ENCODE measurements around the gene POLG2. TPM values are rescaled to one million over a fixed set of nuclear protein-coding genes. Genes with fewer than 3 reads are reported as not detected.

The POLG2 gene
- total and polyA plus RNA-seq, 2 donors (not counting 3 experiments of a cell fraction or from before 2014, with no cell fraction given), result 6.5 to 18.6 TPM

DNA sequence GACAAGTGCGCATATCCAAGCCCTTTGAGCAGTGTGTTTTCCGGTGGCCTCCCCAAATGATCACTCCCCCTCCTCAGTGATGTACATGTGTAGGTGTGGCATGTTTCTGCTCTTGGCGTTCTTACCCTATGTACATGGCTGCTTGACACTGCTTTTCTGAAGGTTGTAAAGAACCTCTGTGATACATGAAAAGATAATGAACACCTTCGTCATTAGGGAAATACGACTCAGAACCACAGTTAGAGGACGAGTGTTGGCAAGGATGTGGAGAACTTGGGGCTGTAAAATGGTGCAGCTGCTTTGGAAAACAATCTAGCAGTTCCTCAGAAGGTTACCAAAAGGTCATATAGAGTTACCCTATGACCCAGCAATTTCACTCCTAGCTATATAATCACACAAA, 38.5 kb upstream of the POLG2 start:
- Histone ChIP-seq H3K9me3 (replicated peaks; ENCODE audit: control insufficient read depth, insufficient read depth, low read length) (no peaks in the 10 kb centered on the region), H3K4me2 (ENCODE audit: insufficient read depth, low read length) (no peak overlapping the region), H3K27me3 (ENCODE audit: control insufficient read depth in 2 of 2, insufficient read depth in 2 of 2, low read length in 2 of 2) (no peaks in the 10 kb centered on the region), H3K9ac (replicated peaks; ENCODE audit: extremely low read depth, insufficient read depth, low read length) (no peak overlapping the region), H3K4me3 (replicated peaks in 1 of 3; ENCODE audit: insufficient read depth in 1 of 3, low read depth in 1 of 3, low read length in 3 of 3) (no peak overlapping the region), H2AFZ (ENCODE audit: low read depth, low read length) (no peak overlapping the region), H3K4me1 (ENCODE audit: control insufficient read depth, extremely low read depth, insufficient read depth, low read length) (no peaks in the 10 kb centered on the region), H3K27ac (ENCODE audit: insufficient read depth, low read depth, low read length) (no peak overlapping the region), H3K79me2 (ENCODE audit: control insufficient read depth, insufficient read depth, low read length) (no peaks in the 10 kb centered on the region), H4K20me1 (replicated peaks; ENCODE audit: control insufficient read depth, extremely low read depth, insufficient read depth, low read length) (no peaks in the 10 kb centered on the region), H3K36me3 (ENCODE audit: control insufficient read depth in 2 of 2, extremely low read depth in 1 of 2, insufficient read depth in 2 of 2, low read length in 2 of 2) (peaks cover 34 to 35% of the 10 kb centered on the region in 2 experiments), H3K9me1 (replicated peaks; ENCODE audit: control insufficient read depth, extremely low read depth, insufficient read depth, low read length) (no peaks in the 10 kb centered on the region)
- ChIA-PET CTCF (interaction anchor here (1.0 kb wide), 1 partner anchor 20 kb away, joined by 3 read pairs; no protein-coding TSS in a partner anchor), POLR2A (no interaction called here)
- DNase-seq (ENCODE audit: low read depth, low spot score), result peak; percentile 24
- FAIRE-seq, result no peak
- BruUV-seq (replicated peaks), result no TSS peak
- TF ChIP-seq, protein P1, sequence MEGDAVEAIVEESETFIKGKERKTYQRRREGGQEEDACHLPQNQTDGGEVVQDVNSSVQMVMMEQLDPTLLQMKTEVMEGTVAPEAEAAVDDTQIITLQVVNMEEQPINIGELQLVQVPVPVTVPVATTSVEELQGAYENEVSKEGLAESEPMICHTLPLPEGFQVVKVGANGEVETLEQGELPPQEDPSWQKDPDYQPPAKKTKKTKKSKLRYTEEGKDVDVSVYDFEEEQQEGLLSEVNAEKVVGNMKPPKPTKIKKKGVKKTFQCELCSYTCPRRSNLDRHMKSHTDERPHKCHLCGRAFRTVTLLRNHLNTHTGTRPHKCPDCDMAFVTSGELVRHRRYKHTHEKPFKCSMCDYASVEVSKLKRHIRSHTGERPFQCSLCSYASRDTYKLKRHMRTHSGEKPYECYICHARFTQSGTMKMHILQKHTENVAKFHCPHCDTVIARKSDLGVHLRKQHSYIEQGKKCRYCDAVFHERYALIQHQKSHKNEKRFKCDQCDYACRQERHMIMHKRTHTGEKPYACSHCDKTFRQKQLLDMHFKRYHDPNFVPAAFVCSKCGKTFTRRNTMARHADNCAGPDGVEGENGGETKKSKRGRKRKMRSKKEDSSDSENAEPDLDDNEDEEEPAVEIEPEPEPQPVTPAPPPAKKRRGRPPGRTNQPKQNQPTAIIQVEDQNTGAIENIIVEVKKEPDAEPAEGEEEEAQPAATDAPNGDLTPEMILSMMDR (IDR thresholded peaks at IDR 0.05; ENCODE audit: extremely low read depth in 1 of 2, insufficient read depth in 1 of 2, low read depth in 1 of 2, low read length in 2 of 2), result no peak
- no peak for TF ChIP-seq POLR2A (IDR thresholded peaks at IDR 0.05; ENCODE audit: low read depth, low read length)
- no peak for TF ChIP-seq FOS (IDR thresholded peaks at IDR 0.05; ENCODE audit: borderline replicate concordance, insufficient read depth, low read length)
- no peak for TF ChIP-seq MYC (IDR thresholded peaks at IDR 0.05; ENCODE audit: low read depth, low read length)
- intact Hi-C loops (cut with micrococcal nuclease) (no loop called here), dilution Hi-C loops (cut with MboI; ENCODE audit: extremely low pct_ligation_motif_present, low sequenced_read_pairs) (no loop called here)

DNA sequence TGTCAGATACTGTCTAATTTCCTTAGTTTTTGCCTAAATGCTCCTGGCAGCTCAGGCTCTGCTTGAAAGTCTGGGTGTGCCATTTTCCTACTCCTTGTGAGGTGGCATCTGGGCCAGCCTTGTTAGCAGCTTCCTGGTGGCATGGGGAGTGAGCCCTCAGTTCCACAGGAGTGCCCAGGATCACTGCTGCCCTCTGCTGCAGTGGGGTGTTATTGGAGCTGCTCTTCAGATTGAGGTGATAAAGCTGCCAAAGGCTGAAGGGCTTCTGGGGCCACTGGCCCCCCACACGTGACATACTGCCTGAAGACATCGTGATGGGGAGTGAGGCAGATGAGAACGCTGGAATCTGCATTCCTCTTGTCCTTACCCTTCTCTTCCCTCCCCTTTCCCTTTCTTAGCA, 37.3 kb upstream of the POLG2 start:
- ChIA-PET CTCF (interaction anchor here (0.9 to 1.9 kb wide), 5 partner anchors 20 to 201 kb away, joined by 3 to 12 read pairs (median 3); no protein-coding TSS in a partner anchor), POLR2A (interaction anchor here (0.6 kb wide), 2 partner anchors 12 to 76 kb away, joined by 3 to 4 read pairs; no protein-coding TSS in a partner anchor)
- Histone ChIP-seq H2AFZ (ENCODE audit: low read depth, low read length) (no peak overlapping the region), H4K20me1 (replicated peaks; ENCODE audit: control insufficient read depth, extremely low read depth, insufficient read depth, low read length) (no peaks in the 10 kb centered on the region), H3K27ac (ENCODE audit: insufficient read depth, low read depth, low read length) (no peak overlapping the region), H3K4me2 (ENCODE audit: insufficient read depth, low read length) (no peak overlapping the region), H3K79me2 (ENCODE audit: control insufficient read depth, insufficient read depth, low read length) (no peaks in the 10 kb centered on the region), H3K9ac (replicated peaks; ENCODE audit: extremely low read depth, insufficient read depth, low read length) (no peak overlapping the region), H3K27me3 (ENCODE audit: control insufficient read depth in 2 of 2, insufficient read depth in 2 of 2, low read length in 2 of 2) (no peaks in the 10 kb centered on the region), H3K36me3 (ENCODE audit: control insufficient read depth in 2 of 2, extremely low read depth in 1 of 2, insufficient read depth in 2 of 2, low read length in 2 of 2) (peaks cover 34 to 37% of the 10 kb centered on the region in 2 experiments), H3K4me3 (replicated peaks in 1 of 3; ENCODE audit: insufficient read depth in 1 of 3, low read depth in 1 of 3, low read length in 3 of 3) (no peak overlapping the region), H3K9me1 (replicated peaks; ENCODE audit: control insufficient read depth, extremely low read depth, insufficient read depth, low read length) (no peaks in the 10 kb centered on the region), H3K9me3 (replicated peaks; ENCODE audit: control insufficient read depth, insufficient read depth, low read length) (no peaks in the 10 kb centered on the region), H3K4me1 (ENCODE audit: control insufficient read depth, extremely low read depth, insufficient read depth, low read length) (no peaks in the 10 kb centered on the region)
- TF ChIP-seq FOS (IDR thresholded peaks at IDR 0.05; ENCODE audit: borderline replicate concordance, insufficient read depth, low read length) (no peak), EZH2 (IDR thresholded peaks at IDR 0.05; ENCODE audit: borderline replicate concordance, low read depth, low read length, severe bottlenecking) (no peak), JUN (IDR thresholded peaks at IDR 0.05; ENCODE audit: borderline replicate concordance, insufficient read depth, insufficient read length, low read depth) (no peak), POLR2AphosphoS5 (IDR thresholded peaks at IDR 0.05; ENCODE audit: insufficient read depth, low read depth, low read length) (no peak), GATA2 (IDR thresholded peaks at IDR 0.05; ENCODE audit: insufficient read depth, insufficient read length, low read depth, low read length) (peak; percentile 58), MYC (IDR thresholded peaks at IDR 0.05; ENCODE audit: low read depth, low read length) (no peak), POLR2A (IDR thresholded peaks at IDR 0.05; ENCODE audit: low read depth, low read length) (peak; percentile 47)
- TF ChIP-seq, protein P2, sequence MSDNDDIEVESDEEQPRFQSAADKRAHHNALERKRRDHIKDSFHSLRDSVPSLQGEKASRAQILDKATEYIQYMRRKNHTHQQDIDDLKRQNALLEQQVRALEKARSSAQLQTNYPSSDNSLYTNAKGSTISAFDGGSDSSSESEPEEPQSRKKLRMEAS (IDR thresholded peaks at IDR 0.05; ENCODE audit: insufficient read depth, insufficient read length), result no peak
- TF ChIP-seq, protein P1 (IDR thresholded peaks at IDR 0.05; ENCODE audit: extremely low read depth in 1 of 2, insufficient read depth in 1 of 2, low read depth in 1 of 2, low read length in 2 of 2), result peak in 1 of 2 donors; percentile 23
- dilution Hi-C loops (cut with MboI; ENCODE audit: extremely low pct_ligation_motif_present, low sequenced_read_pairs) (no loop called here), intact Hi-C loops (cut with micrococcal nuclease) (no loop called here)
- BruUV-seq (replicated peaks), result no TSS peak
- DNase-seq (ENCODE audit: low read depth, low spot score) (peak; percentile 44), FAIRE-seq (peak; percentile 47)

Measured in endothelial cell of umbilical vein (primary cell).